NCI-H526 treated with DMSO at 0.1 percent for 48 hours (cell line): ENCODE results near the gene CHODL.

Experiments used
- DNase-seq: peaks from one replicate; lab custom pipeline; 2025; lab: John Stamatoyannopoulos, UW

The CHODL gene

GRCh38 chr21:18244671-18245463 is at the start of gene CHODL:
TSS of gene CHODL (plus strand) at chr21:18244833. CDS start at chr21:18245224, 391 bp downstream.
- no peak for DNase-seq

- DNase-seq = no peak
Observed at GRCh38 chr21:18204931-18205330, 39.7 kb upstream of the CHODL start.

GRCh38 chr21:18218331-18218730 is 26.3 kb upstream of the CHODL start:
- no peak for DNase-seq

GRCh38 chr21:18220498-18220897 is 24.1 kb upstream of the CHODL start:
- no peak for DNase-seq

GRCh38 chr21:18222346-18222745 is 22.3 kb upstream of the CHODL start:
- no peak for DNase-seq

GRCh38 chr21:18228060-18228739 is 16.4 kb upstream of the CHODL start:
- DNase-seq = no peak

GRCh38 chr21:18235545-18235944 is 9.1 kb upstream of the CHODL start:
- DNase-seq = no peak

GRCh38 chr21:18245464-18245967 is 883 bp downstream of the CHODL start:
- no peak for DNase-seq

GRCh38 chr21:18248171-18248570 is 3.5 kb downstream of the CHODL start:
- DNase-seq = no peak

- no peak for DNase-seq
Observed at GRCh38 chr21:18249672-18250071, 5.0 kb downstream of the CHODL start.

GRCh38 chr21:18251065-18251464 is 6.4 kb downstream of the CHODL start:
- DNase-seq = no peak

- DNase-seq = no peak
Observed at GRCh38 chr21:18252256-18252655, 7.6 kb downstream of the CHODL start.

- no peak for DNase-seq
Observed at GRCh38 chr21:18252680-18253079, 8.0 kb downstream of the CHODL start.

- DNase-seq = no peak
Observed at GRCh38 chr21:18253221-18253620, 8.6 kb downstream of the CHODL start.

- no peak for DNase-seq
Observed at GRCh38 chr21:18253799-18254198, 9.2 kb downstream of the CHODL start.

GRCh38 chr21:18265944-18266343 is 21.3 kb downstream of the CHODL start:
- DNase-seq = no peak

- no peak for DNase-seq
Observed at GRCh38 chr21:18267496-18267895, 22.9 kb downstream of the CHODL start.

- DNase-seq = no peak
Observed at GRCh38 chr21:18268906-18269305, 24.3 kb downstream of the CHODL start.

- DNase-seq = no peak
Observed at GRCh38 chr21:18269856-18270255, 25.2 kb downstream of the CHODL start.

- no peak for DNase-seq
Observed at GRCh38 chr21:18273400-18273799, 28.8 kb downstream of the CHODL start.

GRCh38 chr21:18274370-18274769 is 29.7 kb downstream of the CHODL start:
- DNase-seq = no peak

- no peak for DNase-seq
Observed at GRCh38 chr21:18275781-18276180, 31.1 kb downstream of the CHODL start.

GRCh38 chr21:18285379-18285778 is 40.7 kb downstream of the CHODL start:
- no peak for DNase-seq
